ENCODE measurements around the gene COL7A1. TPM values are rescaled to one million over a fixed set of nuclear protein-coding genes. Genes with fewer than 3 reads are reported as not detected.

The COL7A1 gene
- total RNA-seq, 1 experiment from 2014 or later = 40.0 TPM

DNA sequence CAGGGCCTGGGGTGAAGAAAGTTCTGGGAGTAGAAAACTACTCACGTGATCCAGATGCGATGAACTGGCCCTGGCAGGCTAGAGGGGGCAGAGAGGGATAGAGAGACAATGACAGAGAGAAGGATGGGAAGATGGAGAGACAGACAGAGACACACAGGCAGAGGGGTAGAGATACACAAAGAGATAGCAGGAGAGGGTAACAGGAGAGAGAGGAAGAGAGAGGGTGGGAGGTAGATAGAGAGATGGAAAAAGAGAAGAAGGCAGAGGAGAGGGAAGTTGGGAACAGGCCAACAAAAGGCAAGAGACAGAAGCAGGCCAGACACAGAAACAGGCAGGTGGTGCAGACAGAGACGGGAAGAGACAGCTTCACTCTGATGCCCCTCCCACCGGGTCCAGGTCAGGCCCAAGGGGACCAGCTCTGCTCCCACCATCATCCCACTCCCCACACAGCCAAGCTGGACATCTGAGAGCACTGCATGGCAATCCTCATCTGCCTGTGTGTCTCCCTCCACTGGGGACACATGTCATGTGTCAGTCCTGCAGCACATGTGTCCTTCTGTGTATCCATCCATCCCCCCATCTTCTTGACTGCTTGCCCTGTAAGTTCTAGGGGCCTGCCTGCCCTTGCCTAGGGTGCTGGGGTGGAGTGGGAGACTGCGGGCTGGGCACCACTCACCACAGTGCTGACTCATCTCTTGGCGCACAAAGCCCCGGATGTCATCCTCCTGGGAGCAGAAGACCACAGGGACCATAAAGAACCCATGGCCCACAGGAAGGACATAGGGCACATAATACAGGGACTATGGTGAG lies 29.3 kb downstream of the COL7A1 start:
- no TSS peak for BruUV-seq (replicated peaks)
- H3K36me3 ChIP-seq (ENCODE audit: control insufficient read depth, insufficient read depth, low read length) = no peaks in the 10 kb centered on the region
- H3K27ac ChIP-seq (ENCODE audit: low read length) = no peak overlapping the region
- ChIA-PET POLR2A (no interaction called here), CTCF (no interaction called here)
- TF ChIP-seq SIN3A (IDR thresholded peaks at IDR 0.05; ENCODE audit: borderline replicate concordance, insufficient read depth, low read depth, low read length) = no peak
- no peak for TF ChIP-seq TCF7L2 (IDR thresholded peaks at IDR 0.05; ENCODE audit: low read depth, low read length)
- TF ChIP-seq, protein P1, sequence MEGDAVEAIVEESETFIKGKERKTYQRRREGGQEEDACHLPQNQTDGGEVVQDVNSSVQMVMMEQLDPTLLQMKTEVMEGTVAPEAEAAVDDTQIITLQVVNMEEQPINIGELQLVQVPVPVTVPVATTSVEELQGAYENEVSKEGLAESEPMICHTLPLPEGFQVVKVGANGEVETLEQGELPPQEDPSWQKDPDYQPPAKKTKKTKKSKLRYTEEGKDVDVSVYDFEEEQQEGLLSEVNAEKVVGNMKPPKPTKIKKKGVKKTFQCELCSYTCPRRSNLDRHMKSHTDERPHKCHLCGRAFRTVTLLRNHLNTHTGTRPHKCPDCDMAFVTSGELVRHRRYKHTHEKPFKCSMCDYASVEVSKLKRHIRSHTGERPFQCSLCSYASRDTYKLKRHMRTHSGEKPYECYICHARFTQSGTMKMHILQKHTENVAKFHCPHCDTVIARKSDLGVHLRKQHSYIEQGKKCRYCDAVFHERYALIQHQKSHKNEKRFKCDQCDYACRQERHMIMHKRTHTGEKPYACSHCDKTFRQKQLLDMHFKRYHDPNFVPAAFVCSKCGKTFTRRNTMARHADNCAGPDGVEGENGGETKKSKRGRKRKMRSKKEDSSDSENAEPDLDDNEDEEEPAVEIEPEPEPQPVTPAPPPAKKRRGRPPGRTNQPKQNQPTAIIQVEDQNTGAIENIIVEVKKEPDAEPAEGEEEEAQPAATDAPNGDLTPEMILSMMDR (IDR thresholded peaks at IDR 0.05) = no peak
- TF ChIP-seq, protein P2, sequence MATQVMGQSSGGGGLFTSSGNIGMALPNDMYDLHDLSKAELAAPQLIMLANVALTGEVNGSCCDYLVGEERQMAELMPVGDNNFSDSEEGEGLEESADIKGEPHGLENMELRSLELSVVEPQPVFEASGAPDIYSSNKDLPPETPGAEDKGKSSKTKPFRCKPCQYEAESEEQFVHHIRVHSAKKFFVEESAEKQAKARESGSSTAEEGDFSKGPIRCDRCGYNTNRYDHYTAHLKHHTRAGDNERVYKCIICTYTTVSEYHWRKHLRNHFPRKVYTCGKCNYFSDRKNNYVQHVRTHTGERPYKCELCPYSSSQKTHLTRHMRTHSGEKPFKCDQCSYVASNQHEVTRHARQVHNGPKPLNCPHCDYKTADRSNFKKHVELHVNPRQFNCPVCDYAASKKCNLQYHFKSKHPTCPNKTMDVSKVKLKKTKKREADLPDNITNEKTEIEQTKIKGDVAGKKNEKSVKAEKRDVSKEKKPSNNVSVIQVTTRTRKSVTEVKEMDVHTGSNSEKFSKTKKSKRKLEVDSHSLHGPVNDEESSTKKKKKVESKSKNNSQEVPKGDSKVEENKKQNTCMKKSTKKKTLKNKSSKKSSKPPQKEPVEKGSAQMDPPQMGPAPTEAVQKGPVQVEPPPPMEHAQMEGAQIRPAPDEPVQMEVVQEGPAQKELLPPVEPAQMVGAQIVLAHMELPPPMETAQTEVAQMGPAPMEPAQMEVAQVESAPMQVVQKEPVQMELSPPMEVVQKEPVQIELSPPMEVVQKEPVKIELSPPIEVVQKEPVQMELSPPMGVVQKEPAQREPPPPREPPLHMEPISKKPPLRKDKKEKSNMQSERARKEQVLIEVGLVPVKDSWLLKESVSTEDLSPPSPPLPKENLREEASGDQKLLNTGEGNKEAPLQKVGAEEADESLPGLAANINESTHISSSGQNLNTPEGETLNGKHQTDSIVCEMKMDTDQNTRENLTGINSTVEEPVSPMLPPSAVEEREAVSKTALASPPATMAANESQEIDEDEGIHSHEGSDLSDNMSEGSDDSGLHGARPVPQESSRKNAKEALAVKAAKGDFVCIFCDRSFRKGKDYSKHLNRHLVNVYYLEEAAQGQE (IDR thresholded peaks at IDR 0.05; ENCODE audit: insufficient read depth in 1 of 2, low read depth in 2 of 2, low read length in 1 of 2) = no peak
- TF ChIP-seq POLR2AphosphoS5 (IDR thresholded peaks at IDR 0.05; ENCODE audit: low read depth, low read length) = no peak
- peaks cover 11% of the 10 kb centered on the region for H3K4me1 ChIP-seq (ENCODE audit: control insufficient read depth, insufficient read depth, low read length)
- in situ Hi-C loops (cut with HindIII; ENCODE audit: low pct_unique_long_range_greater_than_20kb, low sequenced_read_pairs) (no loop called here), intact Hi-C loops (cut with micrococcal nuclease; ENCODE audit: unreplicated experiment) (no loop called here)
- ATAC-seq (peak; percentile 44; the same call in 1 of the 2 replicates), DNase-seq (ENCODE audit: low read depth, low spot score) (no peak)
- H3K9me3 ChIP-seq (ENCODE audit: control insufficient read depth, insufficient read depth, low read depth, low read length) = no peaks in the 10 kb centered on the region
- H3K27me3 ChIP-seq (ENCODE audit: control insufficient read depth, insufficient read depth, low read length) = no peaks in the 10 kb centered on the region
- H3K4me3 ChIP-seq (ENCODE audit: low read depth in 2 of 2, low read length in 2 of 2) = no peak overlapping the region

DNA sequence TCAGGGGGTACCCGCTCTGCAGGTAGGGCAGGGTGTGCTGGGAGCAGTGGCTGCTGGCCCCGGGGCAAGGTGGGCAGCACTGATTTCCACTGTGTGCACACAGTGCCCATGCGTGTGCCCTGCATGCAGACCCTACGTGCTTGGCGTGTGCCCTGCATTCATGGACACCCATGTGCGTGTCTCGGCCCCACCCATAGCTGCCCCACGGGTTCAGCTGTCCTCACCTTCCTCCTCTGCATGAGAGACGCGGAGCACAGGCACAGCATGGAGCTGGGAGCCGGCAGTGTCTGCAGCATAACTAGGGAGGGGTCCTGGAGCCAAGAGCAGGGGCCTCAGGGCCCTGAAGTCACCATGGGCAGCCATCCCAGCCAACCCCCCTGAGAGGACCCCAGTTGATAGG lies 29.9 kb downstream of the COL7A1 start:
- no TSS peak for BruUV-seq (replicated peaks)
- no peak overlapping the region for H3K27ac ChIP-seq (ENCODE audit: low read length)
- no peaks in the 10 kb centered on the region for H3K36me3 ChIP-seq (ENCODE audit: control insufficient read depth, insufficient read depth, low read length)
- H3K4me3 ChIP-seq (ENCODE audit: low read depth in 2 of 2, low read length in 2 of 2) = no peak overlapping the region
- in situ Hi-C loops (cut with HindIII; ENCODE audit: low pct_unique_long_range_greater_than_20kb, low sequenced_read_pairs) = no loop called here
- ATAC-seq = no peak
- TF ChIP-seq POLR2AphosphoS5 (IDR thresholded peaks at IDR 0.05; ENCODE audit: low read depth, low read length) = no peak
- no peak for TF ChIP-seq SIN3A (IDR thresholded peaks at IDR 0.05; ENCODE audit: borderline replicate concordance, insufficient read depth, low read depth, low read length)
- no peaks in the 10 kb centered on the region for H3K27me3 ChIP-seq (ENCODE audit: control insufficient read depth, insufficient read depth, low read length)
- no peaks in the 10 kb centered on the region for H3K9me3 ChIP-seq (ENCODE audit: control insufficient read depth, insufficient read depth, low read depth, low read length)
- POLR2A ChIA-PET = no interaction called here
- DNase-seq (ENCODE audit: low read depth, low spot score) = no peak
- CTCF ChIA-PET = no interaction called here
- H3K4me1 ChIP-seq (ENCODE audit: control insufficient read depth, insufficient read depth, low read length) = peaks cover 11% of the 10 kb centered on the region
- intact Hi-C loops (cut with micrococcal nuclease; ENCODE audit: unreplicated experiment) = no loop called here

DNA sequence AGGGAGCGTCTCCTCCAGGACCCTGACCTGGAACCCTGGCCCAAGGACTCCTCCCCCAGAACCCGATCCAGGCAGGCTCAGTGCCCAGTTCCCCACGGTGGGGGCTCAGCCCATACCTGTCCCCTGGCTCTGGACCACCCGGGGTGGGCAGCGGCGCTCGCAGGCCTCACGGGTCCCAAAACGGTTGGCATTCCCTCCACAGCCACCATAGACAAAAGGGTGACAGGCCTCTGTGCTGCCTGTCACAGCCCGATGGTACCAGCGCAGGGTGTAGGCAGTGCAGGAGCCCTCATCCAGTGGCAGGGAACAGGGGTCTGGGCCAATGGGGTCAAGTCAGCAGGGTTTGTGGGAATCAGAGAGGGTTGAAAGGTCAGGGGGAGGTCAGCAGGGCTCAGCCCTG lies 30.5 kb downstream of the COL7A1 start:
- ChIA-PET POLR2A (no interaction called here), CTCF (no interaction called here)
- no peak overlapping the region for H3K27ac ChIP-seq (ENCODE audit: low read length)
- BruUV-seq (replicated peaks) = TSS peak; percentile 90
- intact Hi-C loops (cut with micrococcal nuclease; ENCODE audit: unreplicated experiment) = no loop called here
- H3K4me3 ChIP-seq (ENCODE audit: low read depth in 2 of 2, low read length in 2 of 2) = no peak overlapping the region
- ATAC-seq (no peak), DNase-seq (ENCODE audit: low read depth, low spot score) (no peak)
- H3K9me3 ChIP-seq (ENCODE audit: control insufficient read depth, insufficient read depth, low read depth, low read length) = no peaks in the 10 kb centered on the region
- no peaks in the 10 kb centered on the region for H3K27me3 ChIP-seq (ENCODE audit: control insufficient read depth, insufficient read depth, low read length)
- TF ChIP-seq TCF7L2 (IDR thresholded peaks at IDR 0.05; ENCODE audit: low read depth, low read length) = no peak
- TF ChIP-seq, protein P1 (IDR thresholded peaks at IDR 0.05) = no peak
- TF ChIP-seq SIN3A (IDR thresholded peaks at IDR 0.05; ENCODE audit: borderline replicate concordance, insufficient read depth, low read depth, low read length) = no peak
- no peak for TF ChIP-seq POLR2AphosphoS5 (IDR thresholded peaks at IDR 0.05; ENCODE audit: low read depth, low read length)
- TF ChIP-seq, protein P2 (IDR thresholded peaks at IDR 0.05; ENCODE audit: insufficient read depth in 1 of 2, low read depth in 2 of 2, low read length in 1 of 2) = no peak
- H3K36me3 ChIP-seq (ENCODE audit: control insufficient read depth, insufficient read depth, low read length) = no peaks in the 10 kb centered on the region
- in situ Hi-C loops (cut with HindIII; ENCODE audit: low pct_unique_long_range_greater_than_20kb, low sequenced_read_pairs) = no loop called here
- peaks cover 11% of the 10 kb centered on the region for H3K4me1 ChIP-seq (ENCODE audit: control insufficient read depth, insufficient read depth, low read length)
